Vagina (tissue), 2 donors: ENCODE data around the gene WBP11.

Source experiments
- POLR2A ChIP-seq, 2 donors: fragments of 450-650 bp; IDR thresholded peaks; one replicate each; pipeline ENCODE4 v1.6.1; 2017; ENCODE audit warnings: antibody characterized with exemption in 2 of 2, mild to moderate bottlenecking in 2 of 2, moderate library complexity in 2 of 2
- POLR2AphosphoS5 ChIP-seq, 2 donors: sonication (generic); formaldehyde crosslinking; IDR thresholded peaks; one replicate each; pipeline ENCODE4 v1.9.0; 2017; ENCODE audit warnings: antibody characterized with exemption in 2 of 2, mild to moderate bottlenecking in 2 of 2, low read depth in 1 of 2; ENCODE audit not compliant: insufficient read depth in 1 of 2
- TF ChIP-seq, protein P1 (sequence below), 3 experiments: fragments of 450-650 bp in 2 of 3; fragments of 200-600 bp in 1 of 3; sonication (generic) in 1 of 3; IDR thresholded peaks; one replicate each; pipeline ENCODE4 v1.5.1; 2017 to 2019; ENCODE audit warnings: antibody characterized with exemption in 3 of 3, mild to moderate bottlenecking in 2 of 3, moderate library complexity in 2 of 3

DNA sequence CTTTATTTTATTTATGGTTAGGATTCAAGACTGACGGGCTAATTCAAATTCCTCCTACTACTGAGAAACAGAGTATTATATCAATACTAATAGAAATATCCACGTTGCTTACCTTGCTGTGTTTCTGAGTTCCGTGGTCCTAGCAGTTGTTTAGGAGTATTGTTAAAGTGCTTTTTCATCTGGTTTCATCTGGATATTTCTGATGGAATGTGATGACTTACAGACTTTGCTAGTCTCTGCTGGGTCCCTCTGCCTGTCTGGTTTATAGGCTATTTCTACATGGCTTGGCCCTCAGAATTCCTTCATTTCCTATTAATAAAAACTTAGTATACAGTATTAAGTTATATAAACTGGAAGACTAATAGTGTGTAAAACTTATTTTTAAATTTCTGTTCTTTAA, 10.7 kb upstream of the WBP11 start, which contains the start of gene SMCO3:
- TF ChIP-seq, protein P1, sequence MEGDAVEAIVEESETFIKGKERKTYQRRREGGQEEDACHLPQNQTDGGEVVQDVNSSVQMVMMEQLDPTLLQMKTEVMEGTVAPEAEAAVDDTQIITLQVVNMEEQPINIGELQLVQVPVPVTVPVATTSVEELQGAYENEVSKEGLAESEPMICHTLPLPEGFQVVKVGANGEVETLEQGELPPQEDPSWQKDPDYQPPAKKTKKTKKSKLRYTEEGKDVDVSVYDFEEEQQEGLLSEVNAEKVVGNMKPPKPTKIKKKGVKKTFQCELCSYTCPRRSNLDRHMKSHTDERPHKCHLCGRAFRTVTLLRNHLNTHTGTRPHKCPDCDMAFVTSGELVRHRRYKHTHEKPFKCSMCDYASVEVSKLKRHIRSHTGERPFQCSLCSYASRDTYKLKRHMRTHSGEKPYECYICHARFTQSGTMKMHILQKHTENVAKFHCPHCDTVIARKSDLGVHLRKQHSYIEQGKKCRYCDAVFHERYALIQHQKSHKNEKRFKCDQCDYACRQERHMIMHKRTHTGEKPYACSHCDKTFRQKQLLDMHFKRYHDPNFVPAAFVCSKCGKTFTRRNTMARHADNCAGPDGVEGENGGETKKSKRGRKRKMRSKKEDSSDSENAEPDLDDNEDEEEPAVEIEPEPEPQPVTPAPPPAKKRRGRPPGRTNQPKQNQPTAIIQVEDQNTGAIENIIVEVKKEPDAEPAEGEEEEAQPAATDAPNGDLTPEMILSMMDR (IDR thresholded peaks at IDR 0.05): no peak
- TF ChIP-seq POLR2A (IDR thresholded peaks at IDR 0.05): no peak
- no peak for TF ChIP-seq POLR2AphosphoS5 (IDR thresholded peaks at IDR 0.05; ENCODE audit: insufficient read depth in 1 of 2, low read depth in 1 of 2)
